ENCODE data around the gene GP1BB.

GRCh38 chr22:19675428-19675827 is 47.9 kb upstream of the GP1BB start:
- TF ChIP-seq, protein P1, sequence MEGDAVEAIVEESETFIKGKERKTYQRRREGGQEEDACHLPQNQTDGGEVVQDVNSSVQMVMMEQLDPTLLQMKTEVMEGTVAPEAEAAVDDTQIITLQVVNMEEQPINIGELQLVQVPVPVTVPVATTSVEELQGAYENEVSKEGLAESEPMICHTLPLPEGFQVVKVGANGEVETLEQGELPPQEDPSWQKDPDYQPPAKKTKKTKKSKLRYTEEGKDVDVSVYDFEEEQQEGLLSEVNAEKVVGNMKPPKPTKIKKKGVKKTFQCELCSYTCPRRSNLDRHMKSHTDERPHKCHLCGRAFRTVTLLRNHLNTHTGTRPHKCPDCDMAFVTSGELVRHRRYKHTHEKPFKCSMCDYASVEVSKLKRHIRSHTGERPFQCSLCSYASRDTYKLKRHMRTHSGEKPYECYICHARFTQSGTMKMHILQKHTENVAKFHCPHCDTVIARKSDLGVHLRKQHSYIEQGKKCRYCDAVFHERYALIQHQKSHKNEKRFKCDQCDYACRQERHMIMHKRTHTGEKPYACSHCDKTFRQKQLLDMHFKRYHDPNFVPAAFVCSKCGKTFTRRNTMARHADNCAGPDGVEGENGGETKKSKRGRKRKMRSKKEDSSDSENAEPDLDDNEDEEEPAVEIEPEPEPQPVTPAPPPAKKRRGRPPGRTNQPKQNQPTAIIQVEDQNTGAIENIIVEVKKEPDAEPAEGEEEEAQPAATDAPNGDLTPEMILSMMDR (IDR thresholded peaks at IDR 0.05), result no peak
- TF ChIP-seq, protein P2, sequence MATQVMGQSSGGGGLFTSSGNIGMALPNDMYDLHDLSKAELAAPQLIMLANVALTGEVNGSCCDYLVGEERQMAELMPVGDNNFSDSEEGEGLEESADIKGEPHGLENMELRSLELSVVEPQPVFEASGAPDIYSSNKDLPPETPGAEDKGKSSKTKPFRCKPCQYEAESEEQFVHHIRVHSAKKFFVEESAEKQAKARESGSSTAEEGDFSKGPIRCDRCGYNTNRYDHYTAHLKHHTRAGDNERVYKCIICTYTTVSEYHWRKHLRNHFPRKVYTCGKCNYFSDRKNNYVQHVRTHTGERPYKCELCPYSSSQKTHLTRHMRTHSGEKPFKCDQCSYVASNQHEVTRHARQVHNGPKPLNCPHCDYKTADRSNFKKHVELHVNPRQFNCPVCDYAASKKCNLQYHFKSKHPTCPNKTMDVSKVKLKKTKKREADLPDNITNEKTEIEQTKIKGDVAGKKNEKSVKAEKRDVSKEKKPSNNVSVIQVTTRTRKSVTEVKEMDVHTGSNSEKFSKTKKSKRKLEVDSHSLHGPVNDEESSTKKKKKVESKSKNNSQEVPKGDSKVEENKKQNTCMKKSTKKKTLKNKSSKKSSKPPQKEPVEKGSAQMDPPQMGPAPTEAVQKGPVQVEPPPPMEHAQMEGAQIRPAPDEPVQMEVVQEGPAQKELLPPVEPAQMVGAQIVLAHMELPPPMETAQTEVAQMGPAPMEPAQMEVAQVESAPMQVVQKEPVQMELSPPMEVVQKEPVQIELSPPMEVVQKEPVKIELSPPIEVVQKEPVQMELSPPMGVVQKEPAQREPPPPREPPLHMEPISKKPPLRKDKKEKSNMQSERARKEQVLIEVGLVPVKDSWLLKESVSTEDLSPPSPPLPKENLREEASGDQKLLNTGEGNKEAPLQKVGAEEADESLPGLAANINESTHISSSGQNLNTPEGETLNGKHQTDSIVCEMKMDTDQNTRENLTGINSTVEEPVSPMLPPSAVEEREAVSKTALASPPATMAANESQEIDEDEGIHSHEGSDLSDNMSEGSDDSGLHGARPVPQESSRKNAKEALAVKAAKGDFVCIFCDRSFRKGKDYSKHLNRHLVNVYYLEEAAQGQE (IDR thresholded peaks at IDR 0.05; ENCODE audit: insufficient read depth in 1 of 2, low read depth in 2 of 2, low read length in 1 of 2), result no peak
- TF ChIP-seq POLR2AphosphoS5 (IDR thresholded peaks at IDR 0.05; ENCODE audit: low read depth, low read length), result no peak
- TF ChIP-seq SIN3A (IDR thresholded peaks at IDR 0.05; ENCODE audit: borderline replicate concordance, insufficient read depth, low read depth, low read length), result no peak
- no peak for TF ChIP-seq TCF7L2 (IDR thresholded peaks at IDR 0.05; ENCODE audit: low read depth, low read length)
